Muscle of leg (tissue), 11 donors: ENCODE measurements around the gene MAP2K7. TPM values are rescaled to one million over a fixed set of nuclear protein-coding genes. Genes with fewer than 3 reads are reported as not detected.

ENCODE experiments used
- DNase-seq: peaks from one replicate; pipeline ENCODE4 v3.0.0; 2013
- H3K27ac ChIP-seq: one replicate; pipeline ENCODE4 v1.5.1; 2013; ENCODE audit warnings: mild to moderate bottlenecking, low read length, control low read depth
- H3K27me3 ChIP-seq: one replicate; pipeline ENCODE4 v1.6.1; 2013; ENCODE audit warnings: low read length; ENCODE audit not compliant: control insufficient read depth, insufficient read depth
- H3K36me3 ChIP-seq: one replicate; pipeline ENCODE4 v1.6.1; 2013; ENCODE audit warnings: low read length; ENCODE audit not compliant: control insufficient read depth, insufficient read depth
- H3K4me1 ChIP-seq: one replicate; pipeline ENCODE4 v1.6.1; 2013; ENCODE audit warnings: low read length; ENCODE audit not compliant: control insufficient read depth, insufficient read depth
- H3K4me3 ChIP-seq: one replicate; pipeline ENCODE4 v1.5.1; 2013; ENCODE audit warnings: low read length, control low read depth
- H3K9me3 ChIP-seq: replicated peaks from 2 replicates; pipeline ENCODE4 v1.6.1; 2013; ENCODE audit warnings: low read depth, low read length; ENCODE audit not compliant: control insufficient read depth
- WGBS: methylation state at CpG from one replicate; pipeline ENCODE4 v1.1.5; 2013; ENCODE audit warnings: missing lambda C conversion rate; ENCODE audit not compliant: insufficient coverage; 5-methylcytosine and 5-hydroxymethylcytosine counted together
- polyA plus RNA-seq, 8 donors: library from polyadenylated mRNA; unstranded; fragments of 120-200 nt; gene quantifications; one replicate each; pipeline versions ENCODE4 v1.2.1 to v1.2.3, GENCODE V29; 2013; ENCODE audit warnings: inconsistent platforms in 1 of 8, low replicate concordance in 1 of 8; ENCODE audit not compliant: insufficient read length in 8 of 8, insufficient read depth in 1 of 8
- total RNA-seq: library from RNA; stranded (reverse); fragments of 120-200 nt; gene quantifications from one replicate; pipeline ENCODE4 v1.2.4, GENCODE V29; 2013

The MAP2K7 gene
- total and polyA plus RNA-seq, 9 donors: 8.0 to 26.9 (median 23.1) TPM

GRCh38 chr19:7931221-7932061 lies 27.8 kb downstream of the MAP2K7 start:
- 84% methylated on average over 22 of the region's 36 CpGs for WGBS
- Histone ChIP-seq H3K4me3 (no peak overlapping the region), H3K36me3 (peaks cover 68% of the 10 kb centered on the region), H3K4me1 (peaks cover 12% of the 10 kb centered on the region), H3K27me3 (no peaks in the 10 kb centered on the region), H3K9me3 (no peaks in the 10 kb centered on the region), H3K27ac (no peak overlapping the region)
- DNase-seq: peak; percentile 5

- H3K4me1 ChIP-seq: peaks cover 2% of the 10 kb centered on the region
- H3K9me3 ChIP-seq: no peaks in the 10 kb centered on the region
- peaks cover 68% of the 10 kb centered on the region for H3K36me3 ChIP-seq
- H3K4me3 ChIP-seq: no peak overlapping the region
- no peaks in the 10 kb centered on the region for H3K27me3 ChIP-seq
- DNase-seq: peak; percentile 1
- WGBS: 92% methylated on average over 19 of the region's 32 CpGs
- no peak overlapping the region for H3K27ac ChIP-seq
Observed at GRCh38 chr19:7932276-7932929, 28.7 kb downstream of the MAP2K7 start.

GRCh38 chr19:7932930-7933300 lies 29.2 kb downstream of the MAP2K7 start:
- no peak overlapping the region for H3K4me3 ChIP-seq
- DNase-seq: peak; percentile 0
- no peaks in the 10 kb centered on the region for H3K9me3 ChIP-seq
- H3K4me1 ChIP-seq: peaks cover 2% of the 10 kb centered on the region
- WGBS: 86% methylated on average over 8 of the region's 10 CpGs
- peaks cover 69% of the 10 kb centered on the region for H3K36me3 ChIP-seq
- H3K27ac ChIP-seq: no peak overlapping the region
- no peaks in the 10 kb centered on the region for H3K27me3 ChIP-seq

- H3K9me3 ChIP-seq: no peaks in the 10 kb centered on the region
- H3K4me3 ChIP-seq: no peak overlapping the region
Observed at GRCh38 chr19:7933411-7933810, 29.7 kb downstream of the MAP2K7 start.

GRCh38 chr19:7933828-7934725 lies 30.4 kb downstream of the MAP2K7 start:
- DNase-seq: peak; percentile 5
- 88% methylated on average over 51 of the region's 55 CpGs for WGBS
- H3K36me3 ChIP-seq: peaks cover 78% of the 10 kb centered on the region
- no peaks in the 10 kb centered on the region for H3K27me3 ChIP-seq
- H3K27ac ChIP-seq: no peak overlapping the region
- no peak overlapping the region for H3K4me3 ChIP-seq
- H3K9me3 ChIP-seq: no peaks in the 10 kb centered on the region
- H3K4me1 ChIP-seq: peaks cover 2% of the 10 kb centered on the region

More at GRCh38 chr19:7933411-7933810, 29.7 kb downstream of the MAP2K7 start:
- Histone ChIP-seq H3K27me3 (no peaks in the 10 kb centered on the region), H3K4me1 (peaks cover 2% of the 10 kb centered on the region), H3K36me3 (peaks cover 72% of the 10 kb centered on the region), H3K27ac (no peak overlapping the region)
- DNase-seq: peak; percentile 0
- WGBS: 78% methylated on average over 11 of the region's 14 CpGs

DNA sequence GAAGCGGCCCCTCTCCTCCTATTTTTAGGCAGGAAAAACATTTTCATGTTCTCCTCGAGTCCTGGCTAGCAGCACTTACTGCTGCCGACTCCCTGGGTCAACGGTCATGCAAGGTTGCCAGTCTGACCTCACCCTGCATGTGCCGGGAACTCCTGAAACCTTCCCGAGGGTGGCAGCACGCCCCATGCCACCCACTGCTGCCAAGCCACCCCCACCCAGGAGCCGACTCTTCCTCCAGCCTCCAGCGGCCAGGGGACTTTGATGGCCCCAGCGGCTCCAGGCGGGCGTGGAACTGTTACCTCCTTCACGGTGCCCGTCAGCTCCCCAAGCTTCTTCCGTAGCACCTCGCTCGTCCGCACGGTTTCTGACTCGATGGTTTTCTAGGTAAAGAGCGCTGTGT lies 31.1 kb downstream of the MAP2K7 start:
- Histone ChIP-seq H3K27ac (no peak overlapping the region), H3K27me3 (no peaks in the 10 kb centered on the region), H3K4me3 (no peak overlapping the region), H3K9me3 (no peaks in the 10 kb centered on the region), H3K4me1 (no peaks in the 10 kb centered on the region), H3K36me3 (peaks cover 81% of the 10 kb centered on the region)
- DNase-seq: peak; percentile 1
- WGBS: 91% methylated on average over 20 of the region's 21 CpGs

GRCh38 chr19:7940841-7941240 lies 37.2 kb downstream of the MAP2K7 start:
- peaks cover 11% of the 10 kb centered on the region for H3K4me1 ChIP-seq
- H3K27ac ChIP-seq: no peak overlapping the region
- H3K4me3 ChIP-seq: no peak overlapping the region
- H3K27me3 ChIP-seq: no peaks in the 10 kb centered on the region
- no peaks in the 10 kb centered on the region for H3K9me3 ChIP-seq
- H3K36me3 ChIP-seq: peaks cover 46% of the 10 kb centered on the region
- WGBS: 90% methylated on average over 9 of the region's 13 CpGs
- no peak for DNase-seq

DNA sequence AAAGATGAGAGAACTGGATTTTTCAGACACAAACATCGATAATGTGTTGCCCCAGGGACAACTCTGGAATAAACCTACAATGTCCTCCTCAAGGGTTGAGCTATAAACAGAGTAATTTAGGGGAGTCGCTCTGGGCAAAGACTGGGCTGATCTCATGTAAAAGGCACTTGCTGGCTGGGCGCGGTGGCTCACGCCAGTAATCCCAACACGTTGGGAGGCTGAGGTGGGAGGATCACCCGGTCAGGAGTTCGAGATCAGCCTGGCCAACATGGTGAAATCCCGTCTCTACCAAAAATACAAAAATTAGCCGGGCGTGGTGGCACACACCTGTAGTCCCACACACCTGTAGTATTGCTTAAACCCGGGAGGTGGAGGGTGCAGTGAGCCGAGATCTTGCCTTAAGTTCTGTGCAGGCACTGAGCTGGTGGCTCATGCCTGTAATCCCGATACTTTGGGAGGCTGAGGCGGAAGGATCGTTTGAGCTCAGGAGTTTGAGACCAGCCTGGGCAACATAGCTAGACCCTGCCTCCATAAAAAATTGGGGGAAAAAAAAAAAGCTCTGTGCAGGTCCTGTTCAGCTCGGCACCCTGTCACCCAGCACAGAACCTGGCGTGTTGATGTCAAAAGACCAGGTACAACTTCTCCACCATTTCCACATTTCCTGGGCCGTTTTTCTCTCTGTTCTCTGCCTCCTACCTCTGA lies 38.4 kb downstream of the MAP2K7 start:
- Histone ChIP-seq H3K9me3 (no peaks in the 10 kb centered on the region), H3K27ac (no peak overlapping the region), H3K4me1 (peaks cover 11% of the 10 kb centered on the region), H3K36me3 (peaks cover 44% of the 10 kb centered on the region), H3K4me3 (no peak overlapping the region), H3K27me3 (no peaks in the 10 kb centered on the region)
- DNase-seq: no peak
- WGBS: 90% methylated on average over 8 of the region's 19 CpGs

DNA sequence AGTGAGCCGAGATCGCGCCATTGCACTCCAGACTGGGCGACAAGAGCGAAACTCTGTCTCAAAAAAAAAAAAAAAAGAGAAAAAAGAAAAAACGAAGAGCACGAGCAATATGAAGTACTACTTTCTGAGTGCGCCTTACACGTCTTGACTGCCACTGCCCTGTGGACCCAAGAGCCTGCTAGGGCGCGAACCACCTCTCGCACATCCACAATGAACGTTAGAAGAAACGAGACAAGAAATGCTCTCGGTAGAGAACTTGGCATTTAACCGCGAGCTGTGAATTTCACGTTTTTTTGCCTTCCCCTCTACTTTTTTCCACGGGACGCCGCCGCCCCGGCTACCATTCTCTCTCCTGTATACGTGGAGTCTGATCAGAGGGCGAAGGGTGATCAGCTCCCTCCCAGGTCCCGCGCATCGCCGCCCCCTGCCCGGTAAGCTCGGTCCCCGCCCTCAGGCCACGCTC lies 39.3 kb downstream of the MAP2K7 start:
- H3K27ac ChIP-seq: peak overlapping the region; percentile 97
- H3K4me3 ChIP-seq: peak overlapping the region; percentile 74
- H3K36me3 ChIP-seq: peaks cover 34% of the 10 kb centered on the region
- DNase-seq: no peak
- no peaks in the 10 kb centered on the region for H3K27me3 ChIP-seq
- no peaks in the 10 kb centered on the region for H3K9me3 ChIP-seq
- 5% methylated on average over 22 of the region's 33 CpGs for WGBS
- H3K4me1 ChIP-seq: peaks cover 11% of the 10 kb centered on the region
